ENCODE measurements around the gene HNF4A.

- no peak for TF ChIP-seq POLR2A (IDR thresholded peaks at IDR 0.05)
- TF ChIP-seq CTCF (IDR thresholded peaks at IDR 0.05) = no peak
Measured at GRCh38 chr20:44382641-44383040, 27.1 kb downstream of the HNF4A start.
